ENCODE data around the gene DAD1. TPM values are rescaled to one million over a fixed set of nuclear protein-coding genes. Genes with fewer than 3 reads are reported as not detected.

The DAD1 gene
- total RNA-seq, 2 donors from 2014 or later, result 176 to 193 TPM

DNA sequence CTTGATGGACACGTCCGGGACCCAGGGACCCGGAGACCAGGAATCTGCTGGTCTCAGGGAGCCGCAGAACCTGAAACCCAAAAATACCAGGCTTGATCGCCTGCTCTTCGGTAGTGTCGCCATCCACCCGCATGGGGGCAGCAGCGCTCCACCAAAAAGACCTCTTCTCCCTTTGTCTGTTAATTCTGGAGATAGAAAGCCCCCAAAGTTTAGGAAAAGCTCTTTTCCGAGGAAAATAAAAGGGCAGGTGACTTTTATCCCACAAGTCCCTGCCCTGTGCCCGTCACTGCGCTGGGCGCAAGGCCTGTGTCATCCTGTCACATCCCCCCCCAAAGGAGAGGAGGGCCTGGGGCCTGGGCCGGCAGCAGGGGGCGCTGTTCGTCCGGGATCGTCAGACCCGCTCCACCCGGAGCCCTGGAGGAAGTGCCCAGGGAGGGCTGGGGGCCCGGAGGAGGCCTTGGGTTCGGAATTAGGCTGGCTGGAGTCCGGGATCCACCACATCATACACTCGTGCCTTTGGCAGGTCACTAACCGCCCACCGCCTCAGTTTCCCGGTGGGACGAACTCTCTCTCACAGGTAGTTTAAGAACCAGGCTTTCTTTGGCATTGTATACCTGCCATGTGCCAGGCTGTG lies 31.9 kb downstream of the DAD1 start:
- DNase-seq, result peak; percentile 95
- no peaks in the 10 kb centered on the region for H3K9me3 Mint-ChIP-seq
- TF ChIP-seq, protein P1, sequence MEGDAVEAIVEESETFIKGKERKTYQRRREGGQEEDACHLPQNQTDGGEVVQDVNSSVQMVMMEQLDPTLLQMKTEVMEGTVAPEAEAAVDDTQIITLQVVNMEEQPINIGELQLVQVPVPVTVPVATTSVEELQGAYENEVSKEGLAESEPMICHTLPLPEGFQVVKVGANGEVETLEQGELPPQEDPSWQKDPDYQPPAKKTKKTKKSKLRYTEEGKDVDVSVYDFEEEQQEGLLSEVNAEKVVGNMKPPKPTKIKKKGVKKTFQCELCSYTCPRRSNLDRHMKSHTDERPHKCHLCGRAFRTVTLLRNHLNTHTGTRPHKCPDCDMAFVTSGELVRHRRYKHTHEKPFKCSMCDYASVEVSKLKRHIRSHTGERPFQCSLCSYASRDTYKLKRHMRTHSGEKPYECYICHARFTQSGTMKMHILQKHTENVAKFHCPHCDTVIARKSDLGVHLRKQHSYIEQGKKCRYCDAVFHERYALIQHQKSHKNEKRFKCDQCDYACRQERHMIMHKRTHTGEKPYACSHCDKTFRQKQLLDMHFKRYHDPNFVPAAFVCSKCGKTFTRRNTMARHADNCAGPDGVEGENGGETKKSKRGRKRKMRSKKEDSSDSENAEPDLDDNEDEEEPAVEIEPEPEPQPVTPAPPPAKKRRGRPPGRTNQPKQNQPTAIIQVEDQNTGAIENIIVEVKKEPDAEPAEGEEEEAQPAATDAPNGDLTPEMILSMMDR (conservative IDR thresholded peaks at IDR 0.05), result peak; percentile 100
- peak overlapping the region; percentile 96 for H3K27ac Mint-ChIP-seq
- WGBS, 2 experiments (ENCODE audit: insufficient coverage in 1 of 2, insufficient read length in 1 of 2), result 2 to 19% methylated on average over 10 to 28 of the region's 28 CpGs
- Histone ChIP-seq H3K36me3 (ENCODE audit: control insufficient read depth, insufficient read depth, low read length) (peaks cover 3% of the 10 kb centered on the region), H3K4me3 (ENCODE audit: low read length) (no peak overlapping the region), H3K4me1 (ENCODE audit: control insufficient read depth, insufficient read depth, low read length) (peaks cover 11% of the 10 kb centered on the region), H3K27me3 (ENCODE audit: control insufficient read depth, insufficient read depth, low read length, poor library complexity, severe bottlenecking) (no peaks in the 10 kb centered on the region), H3K27ac (ENCODE audit: low read depth, low read length) (no peak overlapping the region), H3K9ac (ENCODE audit: extremely low read depth, low read length, poor library complexity, severe bottlenecking) (no peak overlapping the region), H3K9me3 (ENCODE audit: control insufficient read depth, low read length) (no peaks in the 10 kb centered on the region)
- H3K4me1 Mint-ChIP-seq, result peaks cover 44% of the 10 kb centered on the region
- H3K27me3 Mint-ChIP-seq (ENCODE audit: insufficient read depth), result no peaks in the 10 kb centered on the region
- H3K4me3 Mint-ChIP-seq, result peak overlapping the region; percentile 38
- H3K36me3 Mint-ChIP-seq (ENCODE audit: low read depth), result no peaks in the 10 kb centered on the region

DNA sequence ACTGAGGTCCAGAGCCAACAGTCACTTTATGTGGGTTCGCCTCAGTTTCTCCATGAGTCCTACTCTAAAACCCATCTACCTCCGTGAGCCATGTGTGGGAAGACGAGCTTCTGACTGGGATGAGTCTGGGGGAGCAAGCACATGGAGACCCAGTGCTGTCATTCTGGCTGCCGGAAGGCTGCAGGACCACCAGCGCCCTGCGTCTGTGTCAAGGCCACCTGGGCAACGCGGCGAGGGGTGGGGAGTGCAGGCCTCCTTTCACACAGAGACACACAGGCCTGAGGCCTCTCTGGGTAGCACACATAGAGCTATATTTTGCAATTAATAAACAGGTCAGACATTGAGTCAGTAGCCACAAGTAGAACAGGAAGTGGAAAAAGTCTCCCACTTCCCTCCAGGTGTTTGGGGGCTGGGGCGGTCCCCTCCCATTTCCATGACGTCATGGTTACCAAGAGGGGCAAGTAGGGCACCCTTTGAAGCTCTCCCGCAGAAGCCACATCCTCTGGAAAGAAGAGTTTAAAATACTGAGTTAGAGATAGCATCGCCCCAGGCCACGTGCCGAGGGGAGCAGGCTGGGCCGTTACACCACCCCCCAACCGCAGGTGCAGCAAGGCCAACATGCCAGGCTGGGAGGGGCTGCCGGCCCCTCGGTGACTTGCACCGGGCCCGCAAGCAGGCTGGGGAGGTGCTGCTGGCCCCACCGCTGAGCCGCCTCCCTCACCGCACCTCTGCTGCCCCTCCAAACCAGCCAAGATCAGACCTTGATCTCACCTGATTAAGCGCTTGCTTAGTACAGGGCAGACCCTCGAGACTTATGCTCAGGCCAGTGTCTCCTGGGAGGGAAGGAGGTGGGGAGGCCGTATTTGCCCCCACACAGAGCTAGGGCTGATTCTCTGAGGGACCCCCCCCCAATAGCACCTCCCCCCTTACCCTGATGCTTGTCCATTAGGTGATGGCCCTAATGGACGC lies 32.7 kb downstream of the DAD1 start:
- Histone ChIP-seq H3K4me3 (ENCODE audit: low read length) (no peak overlapping the region), H3K27ac (ENCODE audit: low read depth, low read length) (no peak overlapping the region), H3K4me1 (ENCODE audit: control insufficient read depth, insufficient read depth, low read length) (peaks cover 7% of the 10 kb centered on the region), H3K36me3 (ENCODE audit: control insufficient read depth, insufficient read depth, low read length) (no peaks in the 10 kb centered on the region), H3K9ac (ENCODE audit: extremely low read depth, low read length, poor library complexity, severe bottlenecking) (no peak overlapping the region), H3K9me3 (ENCODE audit: control insufficient read depth, low read length) (no peaks in the 10 kb centered on the region), H3K27me3 (ENCODE audit: control insufficient read depth, insufficient read depth, low read length, poor library complexity, severe bottlenecking) (no peaks in the 10 kb centered on the region)
- Mint-ChIP-seq H3K9me3 (no peaks in the 10 kb centered on the region), H3K36me3 (ENCODE audit: low read depth) (no peaks in the 10 kb centered on the region), H3K27me3 (ENCODE audit: insufficient read depth) (no peaks in the 10 kb centered on the region), H3K4me3 (no peak overlapping the region), H3K27ac (peak overlapping the region; percentile 96), H3K4me1 (peaks cover 36% of the 10 kb centered on the region)
- TF ChIP-seq, protein P1 (conservative IDR thresholded peaks at IDR 0.05), result no peak
- 87 to 93% methylated on average over 3 to 28 of the region's 28 CpGs for WGBS, 2 experiments (ENCODE audit: insufficient coverage in 1 of 2, insufficient read length in 1 of 2)
- DNase-seq, result no peak

DNA sequence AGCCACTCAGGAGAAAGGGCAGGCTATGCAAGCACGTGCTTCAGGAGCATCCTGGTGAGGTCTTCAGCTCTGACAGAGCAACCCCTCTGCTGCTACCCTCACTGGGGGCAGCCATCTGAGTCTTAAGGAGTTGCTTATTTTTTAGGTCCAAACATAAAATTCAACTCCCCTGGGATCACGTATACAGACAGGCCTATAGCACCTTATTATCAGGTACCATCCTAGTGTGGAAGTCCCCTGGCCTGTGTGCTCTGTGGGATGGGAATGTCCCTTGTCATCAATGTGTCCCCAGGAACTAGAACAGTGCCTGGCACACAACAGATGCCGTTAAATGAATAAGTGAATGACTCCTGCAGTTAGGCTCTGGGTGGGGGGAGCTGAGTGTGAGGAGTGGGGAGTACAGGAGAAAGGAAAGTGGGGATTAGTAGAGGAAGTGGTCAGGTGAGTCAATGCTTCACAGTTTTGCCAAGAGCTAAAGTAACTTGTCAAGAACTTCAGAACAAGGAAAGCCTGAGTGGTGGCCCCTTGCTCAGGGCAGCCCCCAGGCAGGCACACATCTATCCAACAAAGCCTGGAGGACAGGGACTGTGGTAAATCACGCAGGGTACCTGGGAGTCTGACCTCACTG lies 33.5 kb downstream of the DAD1 start:
- Mint-ChIP-seq H3K4me1 (peaks cover 29% of the 10 kb centered on the region), H3K36me3 (ENCODE audit: low read depth) (no peaks in the 10 kb centered on the region)
- H3K27me3 ChIP-seq (ENCODE audit: control insufficient read depth, insufficient read depth, low read length, poor library complexity, severe bottlenecking), result no peaks in the 10 kb centered on the region

More for the DNA sequence above, 33.5 kb downstream of the DAD1 start:
- TF ChIP-seq, protein P1 (conservative IDR thresholded peaks at IDR 0.05), result no peak
- peaks cover under 1% of the 10 kb centered on the region for H3K4me1 ChIP-seq (ENCODE audit: control insufficient read depth, insufficient read depth, low read length)
- no peak overlapping the region for H3K9ac ChIP-seq (ENCODE audit: extremely low read depth, low read length, poor library complexity, severe bottlenecking)
- H3K27ac Mint-ChIP-seq, result peak overlapping the region; percentile 24
- H3K27ac ChIP-seq (ENCODE audit: low read depth, low read length), result no peak overlapping the region
- no peak overlapping the region for H3K4me3 ChIP-seq (ENCODE audit: low read length)
- no peaks in the 10 kb centered on the region for H3K9me3 Mint-ChIP-seq
- no peaks in the 10 kb centered on the region for H3K9me3 ChIP-seq (ENCODE audit: control insufficient read depth, low read length)
- no peaks in the 10 kb centered on the region for H3K27me3 Mint-ChIP-seq (ENCODE audit: insufficient read depth)
- no peak for DNase-seq
- no peak overlapping the region for H3K4me3 Mint-ChIP-seq
- WGBS, 2 experiments (ENCODE audit: insufficient coverage in 1 of 2, insufficient read length in 1 of 2), result 93 to 97% methylated on average over 3 to 4 of the region's 4 CpGs
- H3K36me3 ChIP-seq (ENCODE audit: control insufficient read depth, insufficient read depth, low read length), result no peaks in the 10 kb centered on the region

Data from endodermal cell (in vitro differentiated cells).